HG03045 (cell line): ENCODE measurements around the gene FGF9.

ENCODE experiments used
- ATAC-seq: cut with Tn5 transposase; IDR thresholded peaks from one replicate; pipeline ENCODE4 v1.9.1; 2021; ENCODE audit warnings: mild to moderate bottlenecking, moderate library complexity; ENCODE audit not compliant: unreplicated experiment

FGF9 gene

DNA sequence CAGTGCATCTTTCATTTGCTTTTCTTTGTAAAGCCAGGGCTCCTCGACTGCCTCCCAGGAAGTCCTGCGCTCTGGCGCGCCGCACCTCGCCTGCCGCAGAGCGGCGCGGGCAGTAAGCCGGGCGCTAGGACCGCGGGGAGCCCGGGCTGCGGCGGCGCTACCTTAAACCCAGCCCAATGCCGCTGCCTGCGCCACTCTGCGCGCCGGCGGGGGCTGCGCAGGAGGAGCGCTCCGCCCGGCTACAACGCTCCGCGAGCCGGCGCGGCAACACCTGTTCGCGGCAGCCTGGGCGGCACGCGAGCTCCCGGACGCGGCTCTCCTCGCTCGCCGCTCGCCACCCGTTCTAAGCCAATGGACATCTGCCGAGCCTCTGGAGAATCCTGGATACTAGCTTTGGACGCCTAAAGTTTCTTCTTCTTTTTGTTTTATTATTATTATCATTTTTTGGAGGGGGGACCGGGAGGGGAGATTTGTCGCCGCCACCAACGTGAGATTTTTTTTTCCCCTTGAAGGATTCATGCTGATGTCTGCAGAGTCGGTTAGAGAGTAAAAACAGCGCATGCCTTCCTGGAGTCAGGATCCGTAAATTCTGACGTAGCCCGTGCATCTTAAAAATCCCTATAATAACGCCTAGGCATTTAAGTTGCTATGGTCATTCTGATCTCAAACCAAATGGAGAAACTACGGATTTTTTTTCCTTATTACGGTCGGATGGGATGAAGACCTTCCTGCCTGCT, at the start of gene FGF9:
TSS of gene FGF9 (plus strand) at position 191 of the 737 bp plus-strand sequence. CDS start 840 bp downstream, outside the sequence.
- peak; percentile 86 for ATAC-seq

DNA sequence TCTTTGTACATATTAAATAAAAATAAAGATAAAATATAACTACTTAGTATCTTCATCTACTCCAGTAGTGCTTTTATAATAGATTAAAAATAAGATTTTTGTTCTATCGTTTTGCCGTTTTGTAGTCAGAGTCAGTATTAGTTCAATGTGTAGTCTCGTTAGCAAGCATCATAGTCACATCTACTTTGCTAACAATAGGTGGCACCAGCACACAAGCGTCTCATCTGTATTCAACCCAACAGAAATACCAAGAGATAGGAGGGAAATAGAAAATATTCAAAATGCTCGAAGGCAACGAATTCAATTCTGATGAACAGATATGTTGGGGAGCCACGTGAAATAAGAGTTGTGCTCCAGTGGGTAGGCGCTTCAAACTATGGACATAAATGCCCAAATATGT, 45.5 kb upstream of the FGF9 start:
- no peak for ATAC-seq

DNA sequence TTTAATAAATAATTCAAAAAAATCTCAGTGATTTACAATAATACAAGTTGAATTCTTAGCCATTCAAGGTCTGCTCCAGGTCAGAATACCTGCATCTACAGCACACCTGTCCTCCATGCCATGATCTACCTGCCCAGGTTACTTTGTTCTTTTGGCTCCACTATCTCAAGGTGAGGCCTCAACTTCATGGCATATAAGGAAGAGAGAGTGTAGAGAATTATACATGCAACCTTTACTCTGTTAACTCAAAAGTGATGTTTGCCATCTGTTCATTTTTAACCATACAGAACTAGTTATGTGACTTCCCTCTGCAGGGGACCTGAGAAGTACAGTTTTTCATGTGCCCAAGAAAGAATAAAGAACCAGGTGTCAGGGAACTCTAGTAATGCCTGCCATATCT, 38.7 kb upstream of the FGF9 start:
- ATAC-seq: no peak

DNA sequence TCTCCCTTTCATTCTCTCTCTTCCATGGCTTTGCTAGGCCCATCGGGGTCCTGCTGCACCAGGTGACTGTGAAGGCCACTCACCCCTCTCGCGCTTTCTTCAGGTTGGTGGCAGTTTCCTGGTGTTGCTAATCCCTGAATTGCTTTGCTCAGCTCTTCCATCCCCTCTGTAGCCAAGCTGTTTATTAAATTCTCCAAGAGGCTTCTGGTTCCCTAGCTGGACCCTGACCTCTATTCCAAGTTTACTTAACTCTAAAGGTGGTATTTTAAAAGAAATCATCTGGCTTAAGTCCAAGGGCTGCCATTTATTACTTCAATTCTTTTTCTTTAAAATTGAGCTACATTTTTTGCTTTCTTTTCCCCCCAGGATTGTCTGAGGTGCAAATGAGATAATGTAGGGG, 34.2 kb upstream of the FGF9 start:
- ATAC-seq: no peak

DNA sequence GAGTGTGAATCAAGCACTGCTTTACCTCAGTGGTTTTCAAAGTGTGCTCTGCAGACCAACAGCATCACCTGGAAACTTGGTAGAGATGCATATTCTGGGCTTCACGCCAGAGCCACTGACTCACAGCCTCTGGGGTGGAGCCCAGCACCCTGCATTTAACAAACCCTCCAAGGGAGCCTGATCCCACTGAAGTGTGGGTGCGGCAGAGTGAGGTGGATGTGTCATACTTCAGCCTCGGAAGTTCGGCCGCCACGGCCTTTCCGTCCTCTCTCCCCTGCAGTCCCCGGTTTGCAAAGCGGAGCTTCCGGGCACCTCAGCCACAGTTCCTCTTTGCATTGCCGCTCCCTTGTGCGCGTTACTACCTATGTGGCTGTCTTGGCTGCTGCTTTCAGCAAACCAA, 33.6 kb upstream of the FGF9 start:
- ATAC-seq: no peak

DNA sequence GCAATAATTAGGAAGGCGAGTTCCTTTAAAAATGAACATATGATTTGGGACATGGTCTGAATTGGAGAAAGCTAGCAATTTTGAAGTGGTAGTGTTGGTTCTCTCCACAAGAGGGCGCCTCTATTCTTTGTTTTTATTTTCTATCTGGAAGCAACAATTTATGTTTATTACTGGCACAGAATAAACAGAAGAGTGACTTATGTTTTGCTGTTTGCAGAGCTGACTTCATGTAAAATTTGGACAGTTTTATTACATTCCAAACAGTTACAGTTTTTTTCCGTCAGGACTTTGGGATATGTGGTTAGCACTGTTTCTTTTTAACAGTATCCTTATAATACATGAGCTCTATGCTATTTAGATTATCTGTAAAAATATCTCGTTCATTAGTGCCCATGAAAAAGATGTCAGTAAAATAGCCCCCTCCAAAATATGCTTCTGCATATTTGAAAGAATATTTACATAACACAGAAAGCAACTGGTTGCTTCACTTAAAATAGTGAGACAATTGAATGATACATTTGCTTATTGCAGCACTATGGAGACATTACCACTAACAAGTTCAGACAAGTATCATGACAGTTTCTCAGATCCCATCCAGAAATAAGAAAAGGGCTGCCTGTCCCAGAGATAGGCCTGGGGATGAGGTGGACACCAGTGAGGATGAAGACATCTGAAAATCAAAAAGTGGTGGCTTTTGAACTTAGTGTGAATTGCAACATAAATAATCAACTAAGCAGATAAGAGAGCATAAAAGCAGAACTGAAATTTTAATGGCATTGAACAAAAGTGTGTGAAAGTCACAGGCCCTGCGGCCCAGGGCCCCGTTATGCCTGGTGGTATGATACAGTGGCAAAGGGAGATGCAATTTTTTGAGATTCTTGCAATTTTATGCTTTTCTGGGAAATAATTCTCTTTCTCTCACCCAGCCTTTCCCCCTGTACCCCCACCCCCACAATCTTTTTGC, 32.3 kb upstream of the FGF9 start:
- no peak for ATAC-seq

DNA sequence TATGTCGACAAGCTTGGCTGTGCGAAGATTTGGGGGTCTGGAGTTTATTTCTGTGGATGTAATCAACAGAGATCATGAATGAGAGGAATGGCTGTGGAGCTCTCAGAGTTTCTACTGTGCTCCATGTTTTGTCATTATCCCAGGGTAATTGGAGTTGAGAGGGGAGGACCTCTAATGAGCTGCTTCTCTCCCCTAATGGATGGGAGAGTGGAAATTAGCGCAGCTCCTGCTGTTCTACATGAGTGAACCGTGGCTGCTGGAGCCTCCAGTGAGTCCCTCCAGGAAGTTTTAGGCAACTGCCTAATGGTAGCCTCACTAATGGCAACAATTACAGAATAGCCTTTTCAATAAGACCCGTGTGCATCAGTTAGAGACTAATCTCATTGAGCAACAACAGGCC, 31.3 kb upstream of the FGF9 start:
- no peak for ATAC-seq

DNA sequence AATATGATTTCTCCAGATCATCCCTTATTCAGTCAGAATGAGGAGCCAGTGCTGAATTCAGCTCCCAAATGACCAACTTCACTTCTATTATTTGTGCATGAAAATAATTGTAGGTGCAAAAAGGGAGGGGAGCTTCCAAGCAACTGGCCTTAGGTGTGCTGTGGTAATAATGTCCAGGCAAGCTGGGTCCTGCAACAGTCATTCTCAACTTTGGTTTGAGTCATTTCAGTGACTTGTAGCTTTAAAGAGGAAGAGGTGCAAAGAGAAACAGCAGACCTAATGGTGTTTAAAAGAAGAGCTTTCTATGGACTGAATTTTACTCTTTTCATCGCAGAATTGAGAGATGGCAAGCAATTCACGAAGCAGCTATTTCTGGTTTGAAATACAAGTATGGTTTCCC, 29.2 kb upstream of the FGF9 start:
- ATAC-seq: no peak

DNA sequence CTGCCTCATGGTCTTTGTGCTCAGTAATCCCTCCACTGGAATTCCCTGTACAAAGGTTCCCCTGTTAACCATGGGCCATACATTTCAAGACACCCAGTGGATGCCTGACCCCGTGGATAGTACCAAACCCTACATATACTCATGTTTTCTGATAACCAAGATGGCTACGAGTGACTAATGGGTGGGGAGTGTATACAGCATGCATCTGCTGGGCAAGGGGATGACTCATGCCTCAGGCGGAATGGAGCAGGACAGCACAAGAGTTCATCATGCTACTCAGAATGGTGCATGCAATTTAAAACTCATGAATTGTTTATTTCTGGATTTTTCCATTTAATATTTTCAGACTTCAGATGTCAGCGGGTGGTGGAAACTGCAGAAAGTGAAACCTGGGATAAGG, 13.3 kb upstream of the FGF9 start:
- no peak for ATAC-seq

DNA sequence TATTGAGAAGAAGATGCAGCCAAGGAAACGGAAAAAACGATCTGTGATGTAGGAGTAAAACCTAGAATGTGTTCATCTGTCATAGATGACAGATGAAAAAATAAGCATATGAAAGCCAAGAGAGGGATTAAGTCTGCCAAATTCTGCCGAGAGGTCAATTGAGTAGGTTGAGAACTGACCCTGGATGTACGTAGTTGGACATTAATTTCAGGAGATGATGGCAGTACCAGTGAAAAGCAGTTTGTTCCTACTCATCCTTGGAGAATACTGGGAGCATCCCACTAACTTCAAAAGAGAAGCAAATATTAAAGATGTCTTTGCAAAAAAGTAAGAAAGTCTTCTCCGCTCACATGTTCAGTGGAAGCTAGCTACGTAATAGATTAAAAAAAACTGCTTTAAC, 11.8 kb upstream of the FGF9 start:
- no peak for ATAC-seq

DNA sequence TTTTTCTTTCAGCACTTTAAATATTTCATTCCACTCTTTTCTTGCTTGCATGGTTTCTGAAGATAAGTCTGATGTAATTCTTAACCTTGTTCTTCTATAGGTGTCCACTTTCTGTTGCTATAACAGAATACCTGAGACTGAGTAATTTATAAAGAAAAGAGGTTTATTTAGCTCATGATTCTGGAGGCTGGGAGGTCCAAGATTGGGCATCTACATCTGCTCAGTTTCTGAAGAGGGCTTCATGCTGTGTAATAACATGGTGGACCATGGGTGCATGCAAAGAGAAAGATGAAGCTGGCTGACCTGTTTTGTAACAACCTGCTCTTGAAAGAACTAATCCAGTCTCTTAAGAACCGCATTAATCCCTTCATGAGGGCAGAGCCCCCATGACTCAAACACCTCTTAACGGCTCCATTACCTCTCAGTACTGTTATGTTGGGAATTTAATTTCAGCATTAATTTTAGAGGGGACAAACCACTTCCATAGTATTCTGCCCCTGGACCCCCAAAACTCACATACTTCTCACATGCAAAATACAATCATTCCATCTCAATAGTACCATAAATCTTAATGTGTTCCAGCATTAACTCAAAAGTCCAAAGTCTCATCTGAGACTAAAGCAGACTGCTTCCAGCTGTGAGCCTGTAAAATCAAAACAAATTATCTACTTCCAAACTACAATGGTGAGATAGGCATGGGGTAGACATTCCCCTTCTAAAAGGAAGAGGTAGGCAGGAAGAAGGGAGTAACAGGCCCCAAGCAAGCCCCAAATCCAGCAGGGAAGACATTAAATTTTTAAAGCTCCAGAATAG, 9.6 kb upstream of the FGF9 start:
- no peak for ATAC-seq

DNA sequence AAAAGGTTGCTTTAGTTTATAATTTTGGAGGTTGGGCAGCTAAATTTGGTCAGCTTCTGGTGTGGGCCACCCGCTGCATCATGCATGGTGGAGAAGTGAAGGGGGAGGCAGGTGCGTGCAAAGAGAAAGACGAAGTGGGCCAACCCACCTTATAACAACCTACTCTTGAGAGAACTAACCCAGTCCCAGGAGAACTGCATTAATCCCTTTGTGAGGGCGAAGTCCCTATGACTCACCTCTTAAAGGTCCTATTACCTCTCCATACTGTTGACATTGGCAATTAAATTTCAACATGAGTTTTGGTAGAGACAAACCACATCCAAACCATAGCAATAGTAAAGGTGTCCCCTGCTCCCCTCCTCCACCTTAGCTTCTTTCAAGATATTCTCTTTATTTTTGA, 7.7 kb upstream of the FGF9 start:
- ATAC-seq: no peak

DNA sequence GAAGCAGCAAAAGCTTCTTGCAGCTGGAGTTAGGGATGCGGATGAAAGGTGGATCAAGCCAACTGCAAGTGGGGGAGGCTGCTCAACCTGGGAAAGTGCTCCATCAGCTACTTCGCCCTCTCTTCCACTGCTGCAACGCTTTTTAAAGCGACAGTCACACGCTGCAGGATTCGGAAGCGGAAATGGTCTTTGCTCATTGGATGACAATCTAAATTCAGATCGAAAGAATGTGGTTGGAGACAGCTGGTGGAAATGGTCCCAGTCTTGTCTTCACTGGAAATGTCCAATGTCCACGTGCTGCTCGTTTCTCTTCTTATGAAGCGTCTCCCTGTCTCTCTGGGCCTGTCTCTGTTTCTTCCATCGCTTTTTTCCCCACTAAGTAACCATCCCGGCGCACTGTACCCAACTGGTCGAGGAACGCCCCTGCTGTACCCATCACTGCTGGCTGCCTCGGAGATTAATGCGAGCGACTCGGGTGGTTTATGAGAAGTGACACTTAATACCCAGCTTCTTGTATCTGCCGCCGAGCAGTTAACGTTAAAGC, 2.1 kb upstream of the FGF9 start:
- no peak for ATAC-seq

DNA sequence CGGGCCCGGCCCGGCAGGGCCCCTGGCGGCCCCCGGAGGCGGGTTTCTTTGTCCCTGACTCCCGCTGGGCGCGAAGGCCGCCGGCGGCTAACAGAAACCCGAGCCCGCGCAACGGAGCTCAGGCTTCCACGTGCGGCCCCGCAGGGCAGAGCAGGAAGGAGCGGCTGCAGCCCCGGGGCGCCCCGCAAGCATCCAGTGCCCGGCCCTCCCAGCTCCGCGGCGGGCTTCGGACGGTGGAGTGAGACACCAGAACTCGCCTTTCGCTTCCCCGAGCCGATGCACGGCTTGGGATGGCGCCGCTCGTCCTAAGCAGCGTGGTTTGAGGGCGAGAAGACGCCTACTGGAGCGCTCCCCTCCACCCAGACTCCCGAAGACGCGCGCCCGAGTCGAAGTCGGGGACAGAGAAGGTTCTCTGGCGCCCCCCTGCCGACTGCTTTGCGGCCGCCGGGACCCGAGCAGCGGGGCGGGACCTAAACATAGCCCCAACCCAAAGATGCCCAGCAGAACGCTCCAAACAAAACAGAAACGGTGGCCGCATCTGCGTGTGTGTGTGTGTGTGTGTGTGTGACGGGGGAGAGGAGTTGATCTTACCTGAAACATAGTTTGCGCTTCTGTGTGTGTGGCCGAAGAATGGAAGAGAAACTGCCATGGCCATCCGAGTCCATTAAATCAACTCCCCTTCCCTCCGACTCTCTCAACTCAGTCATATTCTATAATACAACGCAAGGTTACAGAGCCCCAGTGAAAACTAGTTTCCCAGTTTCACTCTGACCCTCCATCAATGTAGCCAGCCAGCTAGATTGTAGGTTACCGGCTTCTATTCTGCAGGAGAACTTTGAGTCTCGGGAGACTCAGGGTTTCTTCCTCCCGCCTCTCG, 629 bp upstream of the FGF9 start:
- ATAC-seq: peak; percentile 31

DNA sequence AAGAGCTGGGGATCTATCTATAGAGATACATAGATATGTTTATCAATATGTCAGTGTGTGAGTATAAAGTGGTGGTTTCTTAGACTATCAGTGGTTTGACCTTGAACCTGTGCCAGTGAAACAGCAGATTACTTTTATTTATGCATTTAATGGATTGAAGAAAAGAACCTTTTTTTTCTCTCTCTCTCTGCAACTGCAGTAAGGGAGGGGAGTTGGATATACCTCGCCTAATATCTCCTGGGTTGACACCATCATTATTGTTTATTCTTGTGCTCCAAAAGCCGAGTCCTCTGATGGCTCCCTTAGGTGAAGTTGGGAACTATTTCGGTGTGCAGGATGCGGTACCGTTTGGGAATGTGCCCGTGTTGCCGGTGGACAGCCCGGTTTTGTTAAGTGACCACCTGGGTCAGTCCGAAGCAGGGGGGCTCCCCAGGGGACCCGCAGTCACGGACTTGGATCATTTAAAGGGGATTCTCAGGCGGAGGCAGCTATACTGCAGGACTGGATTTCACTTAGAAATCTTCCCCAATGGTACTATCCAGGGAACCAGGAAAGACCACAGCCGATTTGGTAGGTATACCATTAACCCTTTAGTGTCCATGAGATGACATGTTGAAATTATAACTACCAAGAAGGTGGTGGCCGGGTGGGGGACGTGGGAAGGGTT, 880 bp downstream of the FGF9 start:
- ATAC-seq: no peak

DNA sequence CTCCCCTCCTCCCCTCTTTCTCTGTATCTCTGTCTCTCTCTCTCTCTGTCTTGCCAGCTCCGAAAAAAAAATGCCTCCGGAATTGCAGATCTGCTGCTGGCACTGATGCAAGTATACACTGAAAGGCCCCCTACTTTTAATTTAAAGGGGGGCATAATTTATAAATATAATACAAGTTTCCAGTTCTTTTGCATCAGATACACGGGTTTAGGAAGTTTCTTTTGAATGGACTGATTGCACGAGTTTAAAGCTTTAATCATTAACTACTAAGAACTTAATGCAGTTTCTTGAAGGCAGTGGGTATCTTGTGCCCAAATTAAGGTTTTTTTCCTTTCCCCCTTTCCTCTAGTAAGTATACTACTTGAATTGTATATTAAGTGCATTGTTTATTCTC, 1.4 kb downstream of the FGF9 start:
- no peak for ATAC-seq

DNA sequence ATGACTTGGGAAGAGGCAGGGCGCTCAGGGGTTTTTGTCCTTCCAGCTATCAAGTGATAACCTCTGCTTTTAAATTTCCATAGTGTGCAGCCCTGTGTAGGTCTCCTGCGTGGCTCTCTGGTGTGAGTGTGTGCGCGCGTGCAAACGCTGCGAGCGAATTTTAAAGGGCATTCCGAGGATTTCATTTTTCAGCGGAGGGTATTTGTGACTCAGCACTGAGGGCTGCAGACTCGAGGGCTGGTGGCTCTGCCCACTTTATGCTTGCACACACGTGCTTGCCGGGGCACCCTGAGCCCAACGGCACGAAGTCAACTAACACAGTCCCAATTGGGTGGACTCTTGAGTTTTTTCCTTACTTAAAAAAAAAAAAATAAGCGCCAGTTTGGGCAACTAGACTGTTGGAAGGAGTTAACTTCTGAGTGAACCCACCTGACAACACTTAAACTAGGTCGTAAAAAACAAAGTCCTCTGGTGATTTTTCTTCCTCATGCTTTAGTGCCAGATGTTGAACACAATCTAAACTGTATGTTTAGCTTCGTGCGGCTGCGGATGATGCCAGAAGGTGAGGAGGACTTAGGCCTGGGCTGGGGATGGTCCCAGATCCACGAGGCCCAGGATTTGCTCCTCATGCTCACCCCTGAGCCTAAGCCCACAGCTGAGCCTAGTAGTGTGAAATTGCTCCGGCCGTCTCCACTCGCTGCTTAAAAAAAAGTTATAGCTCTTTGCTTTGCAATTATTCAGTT, 2.1 kb downstream of the FGF9 start:
- ATAC-seq: no peak

DNA sequence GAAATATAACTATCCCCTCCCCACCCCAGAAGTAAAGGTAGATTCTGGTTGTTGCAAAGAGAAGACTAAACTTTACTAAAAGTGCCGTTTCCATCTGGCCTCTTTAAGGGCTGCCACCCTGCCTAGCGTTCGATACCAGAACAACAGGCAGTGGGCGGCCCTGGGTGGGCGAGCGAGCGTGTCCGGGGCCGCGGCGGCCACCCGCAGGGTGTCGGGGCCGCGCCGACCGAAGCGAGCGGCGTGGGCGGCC, 2.6 kb downstream of the FGF9 start:
- peak; percentile 9 for ATAC-seq
